ENCODE results near the gene ARHGAP32. TPM values are rescaled to one million over a fixed set of nuclear protein-coding genes. Genes with fewer than 3 reads are reported as not detected.

The ARHGAP32 gene
- polyA plus RNA-seq, 1 donor from 2014 or later = 12.0 TPM

- Histone ChIP-seq H3K9me3 (ENCODE audit: low read length) (no peaks in the 10 kb centered on the region), H3K27me3 (ENCODE audit: insufficient read depth, low read depth, low read length) (no peaks in the 10 kb centered on the region), H3K9me2 (ENCODE audit: insufficient read depth, low read length) (no peaks in the 10 kb centered on the region), H3K27ac (ENCODE audit: low read length) (no peak overlapping the region), H3K36me3 (ENCODE audit: insufficient read depth, low read length) (no peaks in the 10 kb centered on the region), H3K4me3 (ENCODE audit: low read length) (no peak overlapping the region), H3K79me2 (replicated peaks; ENCODE audit: insufficient read depth, low read length) (peaks cover 30% of the 10 kb centered on the region), H2AFZ (ENCODE audit: low read depth, low read length) (no peak overlapping the region), H3K9ac (ENCODE audit: low read length) (no peak overlapping the region), H3F3A (ENCODE audit: insufficient read depth, low read length, poor library complexity, severe bottlenecking) (no peaks in the 10 kb centered on the region), H4K20me1 (ENCODE audit: insufficient read depth) (no peaks in the 10 kb centered on the region), H3K4me2 (ENCODE audit: low read length) (no peak overlapping the region)
- TF ChIP-seq POLR2AphosphoS5 (IDR thresholded peaks at IDR 0.05) (no peak), MXI1 (conservative IDR thresholded peaks at IDR 0.05; ENCODE audit: poor library complexity, severe bottlenecking) (no peak), EZH2 (IDR thresholded peaks at IDR 0.05; ENCODE audit: borderline replicate concordance, insufficient read depth, low read length, poor library complexity, severe bottlenecking) (no peak), REST (IDR thresholded peaks at IDR 0.05; ENCODE audit: borderline replicate concordance) (no peak), CTCF (IDR thresholded peaks at IDR 0.05; ENCODE audit: poor library complexity, severe bottlenecking) (no peak), RAD21 (conservative IDR thresholded peaks at IDR 0.05) (no peak), EP300 (conservative IDR thresholded peaks at IDR 0.05; ENCODE audit: poor library complexity, severe bottlenecking) (no peak), SMC3 (conservative IDR thresholded peaks at IDR 0.05; ENCODE audit: poor library complexity) (no peak), TAF1 (IDR thresholded peaks at IDR 0.05; ENCODE audit: low read depth) (no peak)
Observed at GRCh38 chr11:129204150-129204838, 12.2 kb upstream of the ARHGAP32 start.

- Histone ChIP-seq H3K79me2 (replicated peaks; ENCODE audit: insufficient read depth, low read length) (peaks cover 20% of the 10 kb centered on the region), H3K9me2 (ENCODE audit: insufficient read depth, low read length) (no peaks in the 10 kb centered on the region), H3K9me3 (ENCODE audit: low read length) (no peaks in the 10 kb centered on the region), H3F3A (ENCODE audit: insufficient read depth, low read length, poor library complexity, severe bottlenecking) (no peaks in the 10 kb centered on the region), H3K9ac (ENCODE audit: low read length) (no peak overlapping the region), H3K27me3 (ENCODE audit: insufficient read depth, low read depth, low read length) (no peaks in the 10 kb centered on the region), H4K20me1 (ENCODE audit: insufficient read depth) (no peaks in the 10 kb centered on the region), H3K27ac (ENCODE audit: low read length) (no peak overlapping the region), H3K36me3 (ENCODE audit: insufficient read depth, low read length) (no peaks in the 10 kb centered on the region), H3K4me3 (ENCODE audit: low read length) (no peak overlapping the region), H2AFZ (ENCODE audit: low read depth, low read length) (no peak overlapping the region), H3K4me2 (ENCODE audit: low read length) (no peak overlapping the region)
- no peak for TF ChIP-seq REST (IDR thresholded peaks at IDR 0.05; ENCODE audit: borderline replicate concordance)
Observed at GRCh38 chr11:129202646-129203045, 10.5 kb upstream of the ARHGAP32 start.
